Heart right ventricle (tissue), 16 donors: ENCODE data around the gene SRI. TPM values are rescaled to one million over a fixed set of nuclear protein-coding genes. Genes with fewer than 3 reads are reported as not detected.

ENCODE experiments used
- ATAC-seq, 8 donors: fragments of 200-7000 bp; cut with Tn5 transposase; one replicate each; pipeline ENCODE4 v1.9.1; 2020; ENCODE audit warnings: mild to moderate bottlenecking in 8 of 8, moderate library complexity in 8 of 8, moderate number of reproducible peaks in 1 of 8
- DNase-seq, 2 donors: peaks; one replicate each; pipeline ENCODE4 v3.0.0-alpha.2; 2020
- H3K27ac ChIP-seq, 10 donors: fragments of 200-600 bp; sonication (generic) in 2 of 10; one replicate each; pipeline versions ENCODE4 v1.5.0 to v1.8.0; 2020 to 2022; ENCODE audit warnings: mild to moderate bottlenecking in 3 of 10
- H3K27me3 ChIP-seq, 7 donors: fragments of 200-600 bp; one replicate each; pipeline ENCODE4 v1.8.0; 2021 to 2022; ENCODE audit warnings: mild to moderate bottlenecking in 2 of 7
- H3K36me3 ChIP-seq, 9 donors: fragments of 200-600 bp; sonication (generic) in 1 of 9; one replicate each; pipeline versions ENCODE4 v1.5.0 to v1.8.0; 2020 to 2022; ENCODE audit warnings: mild to moderate bottlenecking in 2 of 9
- H3K4me1 ChIP-seq, 9 donors: fragments of 200-600 bp; sonication (generic) in 1 of 9; one replicate each; pipeline versions ENCODE4 v1.5.0 to v1.8.0; 2020 to 2022; ENCODE audit warnings: mild to moderate bottlenecking in 4 of 9
- H3K4me3 ChIP-seq, 10 donors: fragments of 200-600 bp; sonication (generic) in 2 of 10; one replicate each; pipeline versions ENCODE4 v1.5.0 to v1.8.0; 2020 to 2022; ENCODE audit warnings: mild to moderate bottlenecking in 7 of 10, moderate library complexity in 2 of 10
- H3K9me3 ChIP-seq, 11 donors: fragments of 200-600 bp in 10 of 11; sonication (generic) in 2 of 11; one replicate each; pipeline versions ENCODE4 v1.5.0 to v1.8.0; 2013 to 2022; ENCODE audit warnings: mild to moderate bottlenecking in 2 of 11, control low read depth in 1 of 11, moderate library complexity in 1 of 11
- whole genome bisulfite sequencing, 2 donors: extraction: QIAGEN DNeasy Blood & Tissue Kit; methylation state at CpG; one replicate each; pipeline ENCODE4 v1.1.7; 2013; ENCODE audit warnings: inconsistent platforms in 1 of 2; 5-methylcytosine and 5-hydroxymethylcytosine counted together
- intact Hi-C, 10 donors: fragments of 100-400 bp; cut with DNase I; formaldehyde crosslinking; loops; one replicate each; pipeline versions ENCODE4 v1.11.1 to v1.14.2; 2022
- polyA plus RNA-seq, 2 donors: library from polyadenylated mRNA; stranded (reverse); fragments of 200-250 nt; gene quantifications; one replicate each; pipeline ENCODE4 v1.2.3, GENCODE V29; 2013
- total RNA-seq, 10 donors: library from RNA; stranded (reverse); fragmentation: NEBNext Ultra II Directional in 3 of 10; extraction: Animal tissue kit (Norgen Biotek cat#: 25700) in 3 of 10; gene quantifications; one replicate each; pipeline versions ENCODE4 v1.2.1 to v1.2.4, GENCODE V29; 2021 to 2023
- TF ChIP-seq, protein P1 (sequence below), 9 donors: fragments of 200-600 bp; sonication (generic) in 2 of 9; IDR thresholded peaks; one replicate each; pipeline versions ENCODE4 v1.5.0 to v1.8.0; 2021 to 2022; ENCODE audit warnings: antibody characterized with exemption in 9 of 9, mild to moderate bottlenecking in 5 of 9, moderate library complexity in 1 of 9
- donor health status: Arrhythmogenic right ventricular cardiomyopathy.
- donor health status: ischemic (EF 13 %, LVEDD 7.1; RV severe dilation, severe dysfunction).
- donor health status: healthy with polysubstance abuse.
- donor health status: DM: no; HTN: yes; CAD: no.
- donor health status: DM: no; HTN: no; CAD: no.
- donor health status: ischemic (EF 25% LVEDD 6.9; RV normal size, moderate dysfunction).
- donor health status: ischemic (EF 25% LVEDD 5.7; RV mildly dilated, moderate dysfunction).
- donor health status: healthy.
- donor health status: DM: yes; HTN: yes; CAD: no.
- donor health status: Ischemic cardiomyopathy.
- donor health status: ischemic (EF 35%, LVEDD 5.7; RV mildly dilated, moderate dysfunction).
- donor health status: nonischemic (EF 11% LVEDD 7.7; RV severe dilation, severe dysfunction).
- donor health status: DM: yes; HTN: yes; CAD: no.
- donor health status: PGD.
- donor health status: ischemic (EF 29% LVEDD 5.4; RV normal size, mild dysfunction).
- donor health status: nonischemic (EF 23%, LVEDD 6.1; RV moderate dilation, normal function).

Gene SRI
- total and polyA plus RNA-seq, 12 donors: 28.7 to 82.4 (median 69.9) TPM

DNA sequence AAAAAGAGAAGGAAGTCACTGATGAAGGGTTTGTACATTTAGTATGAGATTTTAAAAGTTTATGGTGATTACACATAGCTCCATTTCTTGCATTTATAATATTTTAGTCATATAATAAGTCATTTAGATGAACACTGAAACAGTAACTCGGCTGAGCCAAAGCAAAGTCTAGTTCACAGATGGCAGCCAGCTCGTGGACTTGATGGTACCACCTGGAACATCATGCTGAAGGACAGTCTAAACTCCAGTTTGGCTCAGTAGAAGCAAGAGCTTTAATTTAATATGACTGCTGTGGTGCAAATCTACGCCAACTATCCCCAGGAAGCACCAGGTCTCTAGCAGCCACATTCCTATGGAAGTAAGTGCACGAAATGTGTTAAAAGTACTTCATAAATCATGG lies 16.4 kb downstream of the SRI start:
- H3K9me3 ChIP-seq: no peaks in the 10 kb centered on the region
- WGBS, 2 donors: 96 to 98% methylated on average over 4 of the region's 4 CpGs
- intact Hi-C loops: no loop called here
- TF ChIP-seq, protein P1, sequence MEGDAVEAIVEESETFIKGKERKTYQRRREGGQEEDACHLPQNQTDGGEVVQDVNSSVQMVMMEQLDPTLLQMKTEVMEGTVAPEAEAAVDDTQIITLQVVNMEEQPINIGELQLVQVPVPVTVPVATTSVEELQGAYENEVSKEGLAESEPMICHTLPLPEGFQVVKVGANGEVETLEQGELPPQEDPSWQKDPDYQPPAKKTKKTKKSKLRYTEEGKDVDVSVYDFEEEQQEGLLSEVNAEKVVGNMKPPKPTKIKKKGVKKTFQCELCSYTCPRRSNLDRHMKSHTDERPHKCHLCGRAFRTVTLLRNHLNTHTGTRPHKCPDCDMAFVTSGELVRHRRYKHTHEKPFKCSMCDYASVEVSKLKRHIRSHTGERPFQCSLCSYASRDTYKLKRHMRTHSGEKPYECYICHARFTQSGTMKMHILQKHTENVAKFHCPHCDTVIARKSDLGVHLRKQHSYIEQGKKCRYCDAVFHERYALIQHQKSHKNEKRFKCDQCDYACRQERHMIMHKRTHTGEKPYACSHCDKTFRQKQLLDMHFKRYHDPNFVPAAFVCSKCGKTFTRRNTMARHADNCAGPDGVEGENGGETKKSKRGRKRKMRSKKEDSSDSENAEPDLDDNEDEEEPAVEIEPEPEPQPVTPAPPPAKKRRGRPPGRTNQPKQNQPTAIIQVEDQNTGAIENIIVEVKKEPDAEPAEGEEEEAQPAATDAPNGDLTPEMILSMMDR (IDR thresholded peaks at IDR 0.05): no peak
- H3K27ac ChIP-seq: no peak overlapping the region
- no peak for DNase-seq
- H3K4me1 ChIP-seq: no peaks in the 10 kb centered on the region
- no peak overlapping the region for H3K4me3 ChIP-seq
- H3K27me3 ChIP-seq: no peaks in the 10 kb centered on the region
- no peak for ATAC-seq
- H3K36me3 ChIP-seq: peaks cover 0 to 82% (median 58%) of the 10 kb centered on the region in 9 donors

DNA sequence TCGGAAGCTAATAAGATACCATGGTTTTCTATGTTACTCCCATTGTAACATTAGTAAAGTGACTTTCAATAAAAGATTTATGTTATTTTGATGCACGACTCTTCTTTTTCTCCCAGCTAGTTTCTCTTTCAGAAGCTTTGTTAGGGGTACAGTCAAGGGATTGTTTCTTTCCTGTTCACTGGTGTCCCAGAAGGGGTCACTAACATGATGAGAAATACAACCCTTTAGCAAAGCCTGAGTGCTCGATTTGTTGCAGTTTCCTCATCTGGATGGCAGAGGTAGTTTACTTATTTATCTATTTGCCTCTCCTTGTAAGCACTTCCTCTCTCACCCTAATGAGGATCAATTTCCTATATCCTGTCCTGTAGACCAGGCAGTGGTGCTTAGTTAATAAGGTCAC lies 17.0 kb downstream of the SRI start:
- intact Hi-C loops: no loop called here
- no peak for DNase-seq
- Histone ChIP-seq H3K4me3 (no peak overlapping the region), H3K9me3 (no peaks in the 10 kb centered on the region), H3K36me3 (peaks cover 0 to 76% (median 52%) of the 10 kb centered on the region in 9 donors), H3K4me1 (no peaks in the 10 kb centered on the region), H3K27me3 (no peaks in the 10 kb centered on the region), H3K27ac (no peak overlapping the region)
- TF ChIP-seq, protein P1 (IDR thresholded peaks at IDR 0.05): no peak
- 85 to 91% methylated on average over 3 of the region's 3 CpGs for WGBS, 2 donors
- no peak for ATAC-seq

DNA sequence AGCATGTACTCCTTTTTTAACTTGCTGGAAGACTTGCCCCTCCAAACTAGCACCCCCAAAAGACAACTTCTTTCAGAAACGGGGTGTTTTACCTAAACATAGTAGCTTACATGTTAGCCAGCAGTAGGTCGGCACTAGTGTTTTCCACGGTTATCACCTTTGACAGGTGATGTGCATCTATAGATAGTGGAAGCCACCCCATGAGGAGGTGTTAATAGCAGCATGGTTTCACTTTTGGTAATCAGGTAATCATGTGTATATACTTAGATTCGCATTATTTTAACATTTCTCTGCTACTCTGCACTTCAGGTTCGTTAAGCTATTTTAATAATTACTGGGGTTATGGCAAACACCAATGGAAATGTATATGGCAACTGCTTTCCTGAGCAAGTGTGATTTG lies 17.6 kb downstream of the SRI start:
- Histone ChIP-seq H3K36me3 (peaks cover 0 to 71% (median 47%) of the 10 kb centered on the region in 9 donors), H3K4me1 (no peaks in the 10 kb centered on the region), H3K4me3 (no peak overlapping the region), H3K27me3 (no peaks in the 10 kb centered on the region), H3K27ac (no peak overlapping the region), H3K9me3 (no peaks in the 10 kb centered on the region)
- DNase-seq (no peak), ATAC-seq (no peak)
- TF ChIP-seq, protein P1 (IDR thresholded peaks at IDR 0.05): no peak
- intact Hi-C loops: no loop called here
- whole genome bisulfite sequencing, 2 donors: 77 to 78% methylated on average over 5 of the region's 5 CpGs

DNA sequence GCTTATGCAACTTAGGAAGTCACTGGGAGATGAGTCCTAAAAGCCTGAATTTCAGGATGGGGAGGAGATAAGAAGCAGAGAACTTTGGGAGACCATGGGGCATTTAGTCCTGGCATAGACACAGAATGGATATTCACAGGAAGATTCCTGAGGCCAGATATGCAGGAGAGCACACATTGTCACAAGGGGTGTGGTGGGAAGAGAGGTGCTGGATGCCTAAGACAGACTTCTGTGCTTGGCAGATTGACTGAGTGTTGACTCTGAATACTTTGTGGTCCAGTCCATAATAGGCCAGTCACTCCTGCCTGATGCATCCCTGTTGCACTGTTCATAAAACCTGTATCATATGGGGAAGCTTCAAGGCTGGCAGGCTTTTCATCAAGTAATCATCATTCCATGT lies 18.5 kb downstream of the SRI start:
- Histone ChIP-seq H3K27me3 (no peaks in the 10 kb centered on the region), H3K36me3 (peaks cover 0 to 61% (median 37%) of the 10 kb centered on the region in 9 donors), H3K4me3 (no peak overlapping the region), H3K4me1 (no peaks in the 10 kb centered on the region), H3K9me3 (no peaks in the 10 kb centered on the region), H3K27ac (no peak overlapping the region)
- ATAC-seq: no peak
- TF ChIP-seq, protein P1 (IDR thresholded peaks at IDR 0.05): no peak
- DNase-seq: no peak
- intact Hi-C loops: no loop called here
